NB4 (cell line): ENCODE data around the gene HARS1.
"Not testable (repeated sequence)": the region's sequence is repeated elsewhere in the genome, so short reads cannot be mapped to it uniquely, and the experiment has no call there.

Source experiments
- DNase-seq: peaks from one replicate; pipeline ENCODE4 v3.0.0; 2010; ENCODE audit warnings: low read depth
- H3K4me3 ChIP-seq: one replicate; pipeline ENCODE4 v1.5.1; 2011; ENCODE audit warnings: mild to moderate bottlenecking, low read depth, low read length, moderate library complexity
- CTCF ChIP-seq: IDR thresholded peaks from one replicate; pipeline ENCODE4 v1.5.1; 2012; ENCODE audit warnings: low read depth, low read length
- MAX ChIP-seq: IDR thresholded peaks from 2 replicates; pipeline ENCODE4 v1.6.1; 2011; ENCODE audit warnings: low read depth, low read length
- MYC ChIP-seq: IDR thresholded peaks from 2 replicates; pipeline ENCODE4 v1.6.1; 2011; ENCODE audit warnings: low read depth, low read length
- POLR2A ChIP-seq: IDR thresholded peaks from 2 replicates; pipeline ENCODE4 v1.6.1; 2011; ENCODE audit warnings: mild to moderate bottlenecking; ENCODE audit not compliant: insufficient read length; ENCODE audit errors: extremely low read depth

The HARS1 gene

GRCh38 chr5:140630292-140631035 is 60.7 kb downstream of the HARS1 start:
- no peak for TF ChIP-seq CTCF
- TF ChIP-seq MAX, result no peak
- TF ChIP-seq POLR2A, result no peak
- no peak for TF ChIP-seq MYC
- H3K4me3 ChIP-seq, result no peak overlapping the region
- no peak for DNase-seq

GRCh38 chr5:140628711-140629110 is 62.5 kb downstream of the HARS1 start:
- DNase-seq, result no peak
- TF ChIP-seq POLR2A (no peak), CTCF (no peak), MAX (no peak), MYC (no peak)
- H3K4me3 ChIP-seq, result no peak overlapping the region

GRCh38 chr5:140627972-140628371 is 63.2 kb downstream of the HARS1 start:
- H3K4me3 ChIP-seq, result no peak overlapping the region
- DNase-seq, result no peak
- TF ChIP-seq CTCF, result no peak
- TF ChIP-seq MYC, result no peak
- TF ChIP-seq POLR2A, result no peak
- TF ChIP-seq MAX, result no peak

- H3K4me3 ChIP-seq, DNase-seq: not testable (repeated sequence)
Measured at GRCh38 chr5:140624886-140625285, 66.3 kb downstream of the HARS1 start.
